ES-I3 (cell line): ENCODE data around the gene RNF144B.
"Not testable (repeated sequence)": the region's sequence is repeated elsewhere in the genome, so short reads cannot be mapped to it uniquely, and the experiment has no call there.

ENCODE experiments used
- H3K36me3 ChIP-seq: 2 replicates; pipeline ENCODE4 v1.6.1; 2013; ENCODE audit warnings: mild to moderate bottlenecking, low read length, control low read depth, moderate library complexity; ENCODE audit not compliant: insufficient read depth
- H3K4me1 ChIP-seq: 2 replicates; pipeline ENCODE4 v1.6.1; 2013; ENCODE audit warnings: mild to moderate bottlenecking, control low read depth, low read length; ENCODE audit not compliant: insufficient read depth
- H3K9ac ChIP-seq: 2 replicates; pipeline ENCODE4 v1.6.1; 2013; ENCODE audit warnings: low read depth, mild to moderate bottlenecking, low read length, moderate library complexity
- H3K9me3 ChIP-seq: 2 replicates; pipeline ENCODE4 v1.6.1; 2013; ENCODE audit warnings: mild to moderate bottlenecking, low read length, moderate library complexity; ENCODE audit not compliant: control insufficient read depth, insufficient read depth

Gene RNF144B

DNA sequence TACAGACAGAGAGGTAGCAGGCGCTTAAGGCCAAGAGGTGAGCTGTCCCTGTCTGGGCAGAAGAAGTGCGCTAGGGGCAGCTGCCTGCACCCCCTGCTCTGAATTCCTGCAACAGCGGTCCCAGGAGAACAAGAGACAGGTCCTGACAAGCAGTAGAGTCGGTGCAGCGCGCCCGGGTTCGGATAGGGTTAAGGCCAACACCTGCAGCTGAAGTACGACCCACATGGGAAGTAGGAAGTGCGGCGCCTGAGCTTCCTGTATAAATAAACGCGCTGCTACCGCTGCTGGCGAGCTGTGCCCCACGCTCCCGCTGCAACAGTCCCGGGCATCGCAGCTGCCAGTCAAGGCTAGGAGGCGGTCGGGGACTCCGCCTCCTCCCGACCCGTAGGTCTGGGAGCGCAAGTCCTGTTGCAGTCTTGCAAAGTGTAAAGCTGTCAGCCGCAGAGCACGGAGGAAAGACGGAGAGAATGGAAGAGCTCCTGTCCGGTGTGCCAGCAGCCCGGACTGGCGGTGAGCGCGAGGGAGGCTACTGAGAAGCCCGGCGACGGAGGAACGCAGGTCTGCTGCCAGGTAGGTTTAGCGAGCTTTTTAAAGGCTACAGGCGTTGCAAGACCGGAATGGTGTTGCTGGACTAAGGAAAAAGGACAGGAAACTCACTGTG, at the start of gene RNF144B:
Gene RNF144B (plus strand): TSS at position 290 of the 661 bp plus-strand sequence. CDS start 12,185 bp downstream, outside the sequence.
- no peaks in the 10 kb centered on the region for H3K9me3 ChIP-seq
- peaks cover 15% of the 10 kb centered on the region; the same call in 1 of the 2 replicates for H3K4me1 ChIP-seq
- H3K36me3 ChIP-seq: no peaks in the 10 kb centered on the region
- H3K9ac ChIP-seq: peak within 1 kb of the TSS; percentile 77

DNA sequence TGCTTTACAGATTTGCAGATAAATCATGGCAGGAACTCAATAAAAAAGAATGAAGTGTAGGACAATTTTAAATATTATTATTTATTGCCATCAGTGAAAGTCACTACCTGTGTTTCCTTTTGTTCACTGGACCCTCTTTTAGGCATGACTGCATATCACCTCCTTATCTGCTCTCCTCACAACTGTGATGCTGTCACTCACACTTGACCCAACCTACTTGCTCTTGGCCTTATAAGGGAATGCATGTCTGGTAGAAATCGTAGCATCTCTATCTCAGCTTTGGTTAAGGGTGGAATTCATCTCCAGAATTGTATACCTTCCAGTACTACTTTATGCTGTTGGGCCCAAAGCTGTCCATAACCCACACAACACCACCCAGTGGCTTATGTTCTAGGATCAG, 47.6 kb upstream of the RNF144B start:
- Histone ChIP-seq H3K9me3 (no peaks in the 10 kb centered on the region), H3K4me1 (peaks cover 4% of the 10 kb centered on the region), H3K36me3 (no peaks in the 10 kb centered on the region), H3K9ac (no peak overlapping the region)

DNA sequence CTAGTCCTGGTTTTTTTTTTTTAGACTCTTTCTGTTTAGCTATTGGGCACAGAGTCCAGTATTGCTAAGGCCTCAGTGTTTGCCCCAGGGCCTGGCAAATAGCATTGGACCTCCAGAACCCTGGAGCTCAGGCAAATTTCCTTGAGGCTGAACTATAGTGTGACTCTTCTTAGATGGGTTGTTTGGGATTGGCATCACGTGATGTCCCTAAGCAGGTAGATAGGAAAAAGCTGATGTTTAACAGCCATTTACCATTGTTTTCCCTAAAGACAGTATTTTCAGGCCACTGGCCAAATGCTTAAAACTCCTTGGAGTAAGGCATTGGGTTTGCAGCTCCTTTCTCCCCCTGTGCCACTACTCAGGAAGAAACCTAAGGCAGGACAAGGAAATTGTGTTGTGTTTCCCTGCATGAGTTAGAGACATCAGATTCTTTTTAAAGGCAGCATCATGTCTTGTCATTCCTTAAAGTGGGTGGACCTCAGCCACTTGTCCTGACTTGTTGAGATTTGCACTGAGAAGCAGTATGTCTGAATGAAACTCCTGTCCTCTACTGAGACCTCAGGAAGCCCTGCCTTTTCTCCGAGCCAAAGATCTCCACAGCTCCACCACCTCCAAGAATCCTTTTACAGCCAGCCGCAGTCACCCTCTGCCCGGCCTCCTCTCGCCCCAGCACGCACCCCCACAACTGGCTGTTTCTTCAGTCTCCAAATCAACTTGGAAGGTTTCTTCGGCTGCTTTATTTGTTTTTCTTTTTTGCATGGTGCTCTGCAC, 46.2 kb upstream of the RNF144B start:
- H3K9ac ChIP-seq: no peak overlapping the region
- peaks cover 4% of the 10 kb centered on the region for H3K4me1 ChIP-seq

DNA sequence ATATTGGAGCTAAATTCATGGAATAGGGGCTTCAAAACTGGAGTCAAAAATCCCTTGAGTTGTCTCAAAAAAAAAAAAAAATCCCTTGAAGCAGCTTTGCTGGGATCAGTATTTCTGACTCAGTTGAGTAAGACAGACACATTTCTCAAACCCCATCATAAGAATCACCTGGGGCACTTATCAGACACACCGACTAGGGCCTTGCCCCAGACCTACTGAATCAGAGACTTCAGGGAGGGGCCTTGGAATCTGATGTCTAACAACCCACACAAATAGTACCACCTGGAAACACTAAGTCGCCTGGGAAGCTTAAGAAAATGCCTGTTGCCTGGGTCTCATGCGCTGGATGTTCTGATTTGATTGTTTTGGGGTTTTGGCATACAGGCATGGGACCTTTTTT, 44.9 kb upstream of the RNF144B start:
- Histone ChIP-seq H3K9me3 (no peaks in the 10 kb centered on the region), H3K36me3 (no peaks in the 10 kb centered on the region), H3K9ac (no peak overlapping the region), H3K4me1 (peaks cover 4% of the 10 kb centered on the region)

More for the DNA sequence above, 46.2 kb upstream of the RNF144B start:
- Histone ChIP-seq H3K36me3 (no peaks in the 10 kb centered on the region), H3K9me3 (no peaks in the 10 kb centered on the region)

DNA sequence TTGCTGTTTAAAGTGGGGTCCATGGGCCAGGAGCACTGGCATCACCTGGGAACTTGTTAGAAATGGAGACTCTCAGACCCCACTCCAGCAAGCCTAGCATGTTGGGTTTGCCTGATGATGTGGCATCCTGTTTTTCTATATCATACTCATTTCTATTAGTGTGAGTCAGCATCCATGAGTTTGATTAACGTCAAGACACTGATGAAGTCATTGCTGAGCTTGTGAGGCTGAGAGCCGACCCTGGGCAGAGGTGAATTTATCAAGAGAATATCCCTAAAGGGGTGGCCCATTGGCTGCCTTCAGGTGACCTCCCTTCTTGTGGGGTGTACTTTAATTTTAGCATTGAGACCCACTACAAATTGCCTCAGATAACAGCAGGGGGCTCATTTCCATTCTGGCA, 43.4 kb upstream of the RNF144B start:
- Histone ChIP-seq H3K9ac (no peak overlapping the region), H3K4me1 (peaks cover 4% of the 10 kb centered on the region), H3K36me3 (no peaks in the 10 kb centered on the region), H3K9me3 (no peaks in the 10 kb centered on the region)

DNA sequence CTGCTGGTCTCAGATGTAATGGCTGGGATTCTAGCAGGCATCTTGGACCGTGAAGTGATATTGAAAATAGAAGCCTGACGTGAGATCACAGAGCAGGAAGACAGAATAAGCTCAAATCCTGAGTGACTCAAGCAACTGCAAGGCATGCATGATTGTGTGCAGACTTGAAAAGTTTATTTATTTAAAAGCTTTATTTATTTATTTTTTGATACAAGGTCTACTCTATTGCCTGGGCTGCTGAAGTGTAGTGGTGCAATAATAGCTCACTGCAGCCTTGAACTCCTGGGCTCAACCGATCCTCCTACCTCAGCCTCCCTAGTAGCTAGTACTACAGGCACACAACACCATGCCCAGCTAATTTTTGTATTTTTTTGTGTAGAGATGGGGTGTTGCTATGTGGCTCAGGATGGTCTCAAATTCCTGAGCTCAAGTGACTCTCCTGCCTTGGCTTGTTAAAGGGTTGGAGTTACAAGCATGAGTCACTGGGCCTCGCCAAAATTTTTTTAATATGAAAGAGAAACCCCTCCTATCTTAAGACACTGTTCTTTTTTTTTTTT, 40.1 kb upstream of the RNF144B start:
- Histone ChIP-seq H3K9me3 (no peaks in the 10 kb centered on the region), H3K9ac (no peak overlapping the region), H3K36me3 (no peaks in the 10 kb centered on the region), H3K4me1 (no peaks in the 10 kb centered on the region; the same call in 1 of the 2 replicates)

DNA sequence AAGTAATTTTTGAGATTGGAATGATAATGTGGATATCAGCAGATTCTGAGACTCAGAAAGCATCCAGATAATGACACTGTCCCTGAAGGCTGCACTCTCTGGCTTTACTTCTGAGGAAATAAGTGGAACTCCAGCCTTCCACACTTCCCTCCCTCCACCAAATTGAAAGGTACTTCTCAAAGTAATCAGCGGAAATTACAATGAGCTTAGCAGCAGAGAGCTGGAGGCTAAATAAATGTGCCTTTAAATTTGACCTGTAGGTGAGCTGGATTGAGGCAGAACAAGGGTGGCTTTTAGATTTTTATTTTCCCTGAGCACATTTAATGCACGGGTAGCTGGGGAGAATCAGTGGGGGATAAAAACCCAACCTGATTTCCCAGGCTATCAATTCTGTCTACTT, 39.3 kb upstream of the RNF144B start:
- Histone ChIP-seq H3K36me3 (no peaks in the 10 kb centered on the region), H3K9ac (no peak overlapping the region), H3K9me3 (no peaks in the 10 kb centered on the region), H3K4me1 (no peaks in the 10 kb centered on the region)

DNA sequence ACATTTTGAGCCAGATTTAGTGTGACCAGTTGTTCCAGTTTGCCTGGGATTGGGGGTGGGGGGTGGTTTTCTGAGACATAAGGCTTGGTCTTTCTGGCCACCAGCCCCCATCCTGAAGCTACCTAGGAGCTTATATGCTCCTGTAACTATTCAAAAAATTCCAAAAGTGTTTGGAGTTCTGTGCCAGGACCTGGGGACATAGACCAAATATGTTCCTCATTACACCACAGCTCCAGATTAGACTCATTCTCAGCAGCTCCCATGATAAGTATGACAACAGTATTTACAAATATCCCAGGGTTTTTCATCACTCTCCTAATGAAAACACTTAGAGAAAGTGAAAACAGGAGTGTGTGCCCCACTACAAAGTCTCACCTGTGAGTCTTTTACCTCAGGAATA, 37.8 kb upstream of the RNF144B start:
- H3K9me3 ChIP-seq: no peaks in the 10 kb centered on the region
- H3K36me3 ChIP-seq: no peaks in the 10 kb centered on the region
- H3K4me1 ChIP-seq: no peaks in the 10 kb centered on the region
- no peak overlapping the region for H3K9ac ChIP-seq

DNA sequence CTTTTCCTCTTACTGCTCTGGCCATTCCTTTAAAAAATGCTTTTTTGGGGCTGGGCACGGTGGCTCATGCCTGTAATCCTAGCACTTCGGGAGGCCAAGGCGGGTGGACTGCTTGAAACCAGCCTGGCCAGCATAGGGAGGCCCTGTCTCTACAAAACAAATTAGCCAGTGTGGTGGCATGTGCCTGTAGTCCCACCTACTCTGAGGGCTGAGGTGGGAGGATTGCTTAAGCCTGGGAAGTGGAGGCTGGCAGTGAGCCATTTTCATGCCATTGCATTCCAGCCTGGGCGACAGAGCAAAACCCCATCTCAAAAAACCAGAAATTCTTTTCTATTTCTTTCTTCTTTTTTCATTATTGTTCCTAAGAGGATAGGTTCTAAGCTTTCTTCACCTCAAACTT, 36.9 kb upstream of the RNF144B start:
- no peaks in the 10 kb centered on the region for H3K4me1 ChIP-seq
- H3K36me3 ChIP-seq: no peaks in the 10 kb centered on the region
- H3K9ac ChIP-seq: no peak overlapping the region

DNA sequence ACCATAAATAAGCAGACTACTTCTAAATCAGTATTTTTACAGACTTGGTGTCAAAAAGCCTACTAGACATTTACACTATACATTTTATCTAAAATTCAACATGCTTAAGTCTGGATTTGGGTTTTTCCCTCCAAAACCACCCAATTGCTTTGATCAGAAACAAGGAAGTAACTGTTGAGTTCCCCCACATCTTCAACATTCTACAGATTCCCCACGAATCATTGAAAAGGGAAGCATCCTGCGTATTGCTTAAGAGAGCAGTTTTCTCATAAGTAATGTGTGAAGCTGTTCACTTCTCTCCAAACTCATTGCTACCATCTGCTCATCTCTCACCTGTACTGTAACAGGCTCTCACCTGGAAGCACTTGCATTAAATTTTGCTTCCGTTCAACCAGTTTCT, 36.4 kb upstream of the RNF144B start:
- no peaks in the 10 kb centered on the region for H3K4me1 ChIP-seq
- no peak overlapping the region for H3K9ac ChIP-seq
- no peaks in the 10 kb centered on the region for H3K9me3 ChIP-seq
- H3K36me3 ChIP-seq: no peaks in the 10 kb centered on the region

More for the DNA sequence above, 36.9 kb upstream of the RNF144B start:
- H3K9me3 ChIP-seq: no peaks in the 10 kb centered on the region

DNA sequence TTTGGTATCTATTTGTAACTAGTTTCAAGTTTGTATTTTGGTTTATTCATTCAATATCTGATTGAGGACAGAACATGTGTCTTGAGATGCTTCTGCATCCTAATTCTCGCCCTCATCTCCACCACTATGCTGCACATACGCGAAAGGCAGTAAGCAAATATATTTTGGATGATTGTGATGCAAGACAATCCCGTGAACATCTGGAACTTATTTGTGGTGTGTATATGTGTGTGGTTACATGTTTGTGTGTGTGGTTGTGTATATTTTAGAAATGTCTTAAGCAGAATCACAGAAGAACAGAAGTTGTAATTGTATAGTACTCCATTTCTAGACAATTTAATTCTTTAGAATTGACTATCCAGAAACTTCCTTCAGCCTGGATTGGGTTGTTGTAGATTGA, 35.1 kb upstream of the RNF144B start:
- Histone ChIP-seq H3K9me3 (no peaks in the 10 kb centered on the region), H3K4me1 (no peaks in the 10 kb centered on the region), H3K36me3 (no peaks in the 10 kb centered on the region), H3K9ac (no peak overlapping the region)

DNA sequence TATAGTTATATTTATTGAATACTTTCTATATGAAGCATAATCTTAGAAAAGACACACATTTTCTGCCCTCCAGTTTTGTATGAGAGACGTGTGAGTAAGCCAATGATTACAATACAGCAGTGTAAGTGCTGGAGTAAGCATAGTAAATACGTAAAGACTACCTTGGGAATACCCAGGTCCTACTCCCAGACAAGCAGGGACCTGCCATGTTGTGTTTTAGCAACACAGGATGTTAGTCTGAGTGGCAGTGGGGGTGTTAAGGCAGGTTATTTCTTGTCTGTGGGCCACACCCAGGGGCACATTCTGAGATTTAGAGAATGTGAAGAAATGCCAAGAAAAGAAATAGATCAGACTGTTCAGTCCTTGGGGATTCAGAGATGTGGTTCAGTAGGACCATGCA, 34.3 kb upstream of the RNF144B start:
- Histone ChIP-seq H3K9ac (no peak overlapping the region), H3K4me1 (no peaks in the 10 kb centered on the region), H3K9me3 (no peaks in the 10 kb centered on the region), H3K36me3 (no peaks in the 10 kb centered on the region)

DNA sequence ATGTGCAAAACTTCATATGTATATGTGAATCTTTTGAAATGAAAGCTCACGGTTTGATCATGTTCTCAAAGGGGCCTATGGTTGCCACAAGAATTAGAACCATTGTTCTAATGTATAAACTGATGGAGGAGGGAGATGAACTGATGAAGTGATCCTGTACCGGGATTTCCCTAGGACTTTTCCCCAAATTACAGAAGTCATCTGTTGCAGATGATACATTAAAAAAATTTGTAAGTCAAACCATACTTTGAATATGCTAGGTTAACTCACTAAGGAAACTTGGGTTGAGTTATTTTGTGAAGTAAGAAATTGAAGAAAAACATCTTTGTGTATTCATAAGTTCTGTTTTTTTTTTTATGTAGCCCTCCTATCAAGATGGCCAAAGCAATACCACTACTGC, 33.9 kb upstream of the RNF144B start:
- no peaks in the 10 kb centered on the region for H3K9me3 ChIP-seq
- H3K36me3 ChIP-seq: no peaks in the 10 kb centered on the region
- H3K4me1 ChIP-seq: no peaks in the 10 kb centered on the region
- H3K9ac ChIP-seq: no peak overlapping the region

DNA sequence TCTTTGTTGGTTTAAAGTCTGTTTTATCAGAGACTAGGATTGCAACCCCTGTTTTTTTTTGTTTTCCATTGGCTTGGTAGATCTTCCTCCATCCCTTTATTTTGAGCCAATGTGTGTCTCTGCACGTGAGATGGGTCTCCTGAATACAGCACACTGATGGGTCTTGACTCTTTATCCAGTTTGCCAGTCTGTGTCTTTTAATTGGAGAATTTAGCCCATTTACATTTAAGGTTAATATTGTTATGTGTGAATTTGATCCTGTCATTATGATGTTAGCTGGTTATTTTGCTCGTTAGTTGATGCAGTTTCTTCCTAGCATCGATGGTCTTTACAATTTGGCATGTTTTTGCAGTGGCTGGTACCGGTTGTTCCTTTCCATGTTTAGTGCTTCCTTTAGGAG, 29.6 kb upstream of the RNF144B start:
- H3K4me1 ChIP-seq, H3K9me3 ChIP-seq, H3K9ac ChIP-seq, H3K36me3 ChIP-seq: not testable (repeated sequence)
